ENCODE data around the gene MFAP4. TPM values are rescaled to one million over a fixed set of nuclear protein-coding genes. Genes with fewer than 3 reads are reported as not detected.

The MFAP4 gene
- 0.38 and 2.8 TPM in 2 replicates for total RNA-seq

GRCh38 chr17:19386974-19387920, at the start of gene MFAP4:
Gene MFAP4 (minus strand): TSS chr17:19387190. CDS start chr17:19387155, 35 bp downstream.

GRCh38 chr17:19410875-19411620, 24.1 kb upstream of the MFAP4 start, which contains the start of gene RNF112:
Gene RNF112 (plus strand): TSS chr17:19411232. CDS start chr17:19411409, 177 bp downstream.

GRCh38 chr17:19378416-19379360, 8.3 kb downstream of the MFAP4 start, which contains the start of gene MAPK7:
Gene MAPK7 (plus strand): TSS chr17:19378498. CDS start chr17:19378901, 403 bp downstream.

GRCh38 chr17:19362277-19363113, 24.5 kb downstream of the MFAP4 start, which contains the start of gene B9D1:
Gene B9D1 (minus strand): TSS chr17:19362723. CDS start chr17:19362569, 154 bp downstream.

Other genes starting within 250 kb of the MFAP4 start
- 23.7 and 33.7 TPM in 2 replicates for gene EPN2, start 149.8 kb downstream of the MFAP4 start, total RNA-seq
- gene B9D1, start 24.5 kb downstream of the MFAP4 start, total RNA-seq = 28.0 and 31.9 TPM in 2 replicates
- gene MAPK7, start 8.7 kb downstream of the MFAP4 start, total RNA-seq = 11.3 and 14.1 TPM in 2 replicates
- gene RNF112, start 24.0 kb upstream of the MFAP4 start, total RNA-seq = 0.58 and 0.85 TPM in 2 replicates
- 0.19 and 0.85 TPM in 2 replicates for gene SLC47A1, start 146.7 kb upstream of the MFAP4 start, total RNA-seq